NK-92 treated with Interleukin-12 subunit alpha and Interleukin-12 subunit beta, amount 100 ng/mL, for 24 hours (cell line): ENCODE data around the gene EN2.

ENCODE experiments used
- DNase-seq: peaks from one replicate; lab custom pipeline; 2025; lab: John Stamatoyannopoulos, UW

Gene EN2

DNA sequence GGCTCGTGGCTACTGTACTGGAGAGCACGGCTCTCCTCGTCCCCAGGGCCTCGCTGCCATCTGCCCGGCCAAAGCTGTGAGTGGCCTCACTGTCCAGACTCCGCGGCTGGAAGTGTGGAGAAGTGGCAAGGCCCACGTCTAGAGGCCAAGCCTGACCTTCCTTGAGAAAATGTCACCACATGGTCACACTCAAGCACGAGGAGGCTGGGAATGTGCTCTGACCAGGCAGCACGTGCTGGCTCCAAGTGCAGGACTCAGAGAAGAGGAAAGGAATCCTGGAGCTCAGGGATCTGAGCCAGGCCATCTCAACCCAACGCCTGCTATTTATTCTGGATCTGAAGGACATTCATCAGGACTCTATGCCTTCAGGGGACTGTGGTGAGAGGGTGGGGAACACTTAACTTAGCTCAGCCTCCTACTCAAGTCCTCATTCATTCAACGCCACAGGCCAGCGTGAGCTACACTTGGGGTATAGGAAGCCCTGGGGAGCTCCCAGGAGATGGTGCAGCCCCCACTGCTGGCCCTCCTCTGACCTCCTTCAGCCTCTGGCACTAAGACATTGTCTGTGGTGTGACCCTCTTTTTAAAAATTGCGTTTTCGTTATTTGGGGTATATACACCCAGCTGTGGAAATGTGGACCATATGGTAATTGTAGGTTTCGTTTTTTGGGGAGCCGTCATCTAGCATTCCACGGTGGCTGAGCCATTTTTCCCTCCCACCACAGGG, 29.0 kb downstream of the EN2 start:
- no peak for DNase-seq

DNA sequence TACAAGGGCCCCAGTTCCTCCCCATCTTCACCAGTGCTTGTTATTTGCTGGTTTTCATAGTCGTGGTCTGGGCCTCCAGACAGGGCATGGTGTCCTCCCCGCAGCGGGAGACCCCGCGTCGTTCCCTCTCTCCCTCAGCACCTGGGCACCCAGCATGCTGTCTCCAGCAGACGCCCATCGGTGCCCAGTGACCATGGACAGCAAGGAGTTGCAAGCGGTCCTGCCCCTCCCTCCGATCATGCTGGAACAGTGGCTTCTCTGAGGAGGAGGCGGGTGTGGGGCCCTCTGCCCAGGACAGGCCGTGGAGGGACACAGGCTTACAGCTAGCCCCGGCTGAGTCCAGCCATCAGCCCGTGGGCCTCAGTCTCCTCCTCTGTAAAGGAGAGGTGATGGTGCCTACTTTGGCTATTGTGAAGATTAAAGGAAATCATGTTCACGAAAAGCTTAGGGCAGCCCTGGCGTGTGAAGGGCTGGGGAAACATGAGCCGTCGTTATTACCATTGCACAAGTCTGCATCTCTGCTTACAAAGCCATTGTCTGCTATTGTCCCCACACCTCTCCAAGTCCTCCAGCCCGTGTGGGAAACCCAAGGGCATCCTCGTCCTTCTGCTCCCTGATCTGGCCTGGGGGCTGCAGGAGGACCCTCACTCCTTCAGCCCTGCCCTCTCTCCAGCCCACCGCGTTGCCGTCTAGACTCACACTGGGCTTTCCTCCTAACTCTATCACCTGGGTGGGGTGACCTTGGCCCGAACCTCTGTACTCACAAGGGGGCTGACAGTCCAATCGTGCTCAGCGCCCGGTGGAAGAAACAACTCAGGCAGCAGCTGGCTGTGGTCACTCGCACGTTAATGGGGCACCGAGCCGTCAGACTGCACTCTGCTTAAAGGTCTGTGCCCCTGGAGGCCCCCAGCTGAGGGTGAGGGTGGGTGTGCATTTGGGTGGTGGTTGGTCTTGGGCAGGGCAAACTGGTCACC, 29.9 kb downstream of the EN2 start:
- DNase-seq, result no peak

DNA sequence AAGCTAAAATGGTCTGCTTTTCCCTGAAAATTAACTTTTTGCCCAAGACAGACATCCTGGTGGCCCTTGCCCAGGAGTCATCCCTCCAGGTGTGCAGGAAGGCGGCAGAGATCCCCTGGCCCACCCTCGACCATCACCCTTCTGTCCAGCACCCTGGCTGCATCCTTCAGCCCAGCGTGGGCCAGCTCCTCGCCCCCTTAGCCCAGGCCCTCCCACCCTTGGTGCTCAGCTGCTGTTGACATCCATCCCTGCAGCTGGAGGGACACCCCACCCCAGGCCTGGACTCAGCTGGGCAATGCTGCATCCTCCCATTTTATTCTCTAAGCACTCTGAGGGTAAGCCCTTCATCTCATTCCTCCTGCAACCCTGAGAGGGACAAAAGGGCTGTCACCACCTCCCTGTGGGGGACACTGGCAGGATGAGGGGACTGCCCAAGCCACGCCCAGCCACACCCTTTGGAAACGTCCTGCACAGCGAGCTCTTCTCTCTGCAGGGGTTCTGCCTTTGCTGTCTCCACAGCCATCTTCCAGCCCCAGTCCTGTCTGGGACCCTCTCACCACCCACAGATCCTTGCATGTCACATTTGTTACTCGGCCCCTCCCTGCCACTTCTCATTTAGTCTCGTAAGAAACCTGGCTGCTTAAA, 30.7 kb downstream of the EN2 start:
- DNase-seq, result no peak

GRCh38 chr7:155489158-155489840, 31.4 kb downstream of the EN2 start:
- no peak for DNase-seq

GRCh38 chr7:155489862-155490696, 32.1 kb downstream of the EN2 start:
- no peak for DNase-seq

DNA sequence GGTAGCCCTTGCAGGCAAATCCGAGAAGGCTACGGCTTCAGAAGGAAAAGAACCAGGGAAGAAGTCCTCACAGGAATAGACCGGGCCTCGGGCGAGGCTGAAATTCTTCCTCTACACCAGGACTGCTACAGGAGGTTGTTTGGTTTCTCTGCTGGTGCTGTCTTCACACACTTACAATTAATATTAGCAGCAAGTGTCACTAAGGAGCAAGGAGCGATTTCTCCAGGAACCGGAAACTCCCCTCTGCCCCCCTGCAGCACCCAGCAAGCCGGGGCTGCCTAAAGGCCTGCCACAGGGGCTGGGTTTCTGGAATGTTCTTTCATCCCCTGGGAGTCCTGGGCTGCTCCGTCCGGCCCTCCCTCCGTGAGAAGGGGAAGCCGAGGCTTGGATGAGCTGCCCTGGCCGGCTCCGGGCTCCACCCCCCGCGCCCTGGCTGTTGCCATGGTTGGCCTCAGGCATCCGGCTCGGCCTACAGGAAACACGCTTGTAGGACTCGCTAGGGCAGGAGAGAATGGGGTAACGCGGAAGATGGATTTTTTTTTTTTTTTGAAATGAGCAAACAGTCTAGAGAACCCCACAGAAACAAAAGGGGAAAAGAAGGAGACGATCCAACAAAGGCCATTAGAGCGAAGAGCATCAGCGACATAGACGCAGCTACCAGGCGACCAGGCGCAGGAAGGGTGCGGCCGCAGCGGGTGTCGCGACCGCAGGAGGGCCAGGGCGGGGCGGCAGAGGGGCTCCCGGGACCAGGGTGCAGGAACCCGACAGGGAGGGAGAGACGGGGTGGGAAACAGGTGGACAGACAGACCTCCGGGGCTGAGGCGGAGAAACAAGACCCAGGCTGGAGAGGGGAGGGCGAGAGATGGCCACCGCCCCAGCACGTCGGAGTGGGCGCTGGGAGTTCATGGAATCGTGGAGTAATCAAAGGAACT, 33.0 kb downstream of the EN2 start:
- no peak for DNase-seq

DNA sequence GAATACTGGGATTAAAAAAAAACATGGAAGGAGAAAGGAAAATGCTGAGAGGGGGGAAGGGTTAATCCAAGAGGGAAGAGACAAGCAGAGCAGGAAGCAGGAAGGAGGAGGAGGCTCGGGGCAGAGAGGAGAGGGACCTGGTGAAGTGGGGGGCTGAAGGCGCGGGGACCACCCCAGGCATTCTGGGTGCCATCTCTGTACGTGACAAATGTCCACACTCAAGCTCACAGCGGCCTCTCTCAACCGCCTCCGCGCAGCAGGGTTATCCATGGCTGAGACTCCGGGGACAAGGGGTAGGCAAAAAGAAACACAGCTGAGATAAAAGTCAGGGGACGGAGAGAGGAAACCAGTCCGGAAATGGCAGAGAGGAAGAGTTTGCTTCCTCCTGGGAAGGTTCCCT, 33.9 kb downstream of the EN2 start:
- no peak for DNase-seq

- DNase-seq, result no peak
These were observed 36.0 kb downstream of the EN2 start for GRCh38 chr7:155493744-155494538.

DNA sequence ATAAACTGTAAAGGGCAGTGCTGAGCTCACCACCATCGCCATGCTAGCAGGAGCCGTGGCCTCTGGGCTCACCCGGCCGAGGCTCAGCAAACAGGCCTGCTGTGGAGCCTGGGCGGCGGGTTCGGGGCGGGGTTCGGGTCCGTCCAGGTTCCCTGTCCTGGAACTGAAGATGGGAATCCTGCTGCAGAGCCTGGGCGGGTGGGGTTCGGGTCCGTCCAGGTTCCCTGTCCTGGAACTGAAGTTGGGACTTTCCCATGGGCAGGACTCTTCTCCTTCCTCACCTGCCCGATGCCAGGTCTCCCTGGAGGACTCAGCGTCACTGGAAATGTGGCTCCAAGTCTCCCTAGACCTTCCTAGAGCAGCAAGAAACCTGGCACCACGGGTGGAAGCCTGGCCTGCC, 36.6 kb downstream of the EN2 start:
- DNase-seq, result no peak

- no peak for DNase-seq
These were observed 37.7 kb downstream of the EN2 start for GRCh38 chr7:155495440-155496248.

GRCh38 chr7:155496267-155497005, 38.5 kb downstream of the EN2 start:
- DNase-seq, result no peak

DNA sequence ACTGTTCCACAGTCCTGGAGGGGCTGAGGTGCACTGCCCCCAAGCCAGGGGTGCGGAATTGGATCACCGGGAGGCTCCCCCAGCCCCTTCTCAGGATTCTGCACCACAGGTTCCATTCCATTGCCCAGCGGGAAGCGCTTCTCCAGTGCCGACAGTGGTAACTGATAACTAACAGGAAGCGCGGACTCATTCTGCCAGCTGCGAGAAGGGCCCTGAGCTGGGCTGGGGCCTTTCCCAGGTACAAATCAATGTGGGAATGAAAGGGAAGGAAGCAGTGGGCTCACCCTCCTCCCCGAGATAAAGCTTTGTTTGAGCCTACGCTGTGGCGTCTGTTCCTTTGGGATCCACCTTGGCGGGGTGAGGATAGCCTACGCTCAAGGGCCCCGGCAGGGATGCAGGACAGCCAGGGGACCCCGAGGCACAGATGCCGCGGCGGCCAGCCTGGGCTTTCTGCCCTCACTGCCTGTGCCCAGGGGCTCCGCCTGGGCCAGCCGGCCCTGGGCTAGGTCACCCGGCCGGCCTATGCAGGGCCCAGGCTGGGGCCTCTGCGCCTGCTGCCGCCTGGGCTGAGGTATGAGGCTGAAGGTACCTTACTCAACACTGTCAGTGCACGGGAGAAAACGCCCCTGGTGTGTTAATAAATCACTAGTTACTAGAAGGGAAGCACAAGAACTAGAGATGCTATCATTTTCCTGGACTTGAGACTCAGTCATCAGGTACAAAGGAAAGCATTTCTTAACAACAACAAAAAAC, 39.4 kb downstream of the EN2 start:
- no peak for DNase-seq

DNA sequence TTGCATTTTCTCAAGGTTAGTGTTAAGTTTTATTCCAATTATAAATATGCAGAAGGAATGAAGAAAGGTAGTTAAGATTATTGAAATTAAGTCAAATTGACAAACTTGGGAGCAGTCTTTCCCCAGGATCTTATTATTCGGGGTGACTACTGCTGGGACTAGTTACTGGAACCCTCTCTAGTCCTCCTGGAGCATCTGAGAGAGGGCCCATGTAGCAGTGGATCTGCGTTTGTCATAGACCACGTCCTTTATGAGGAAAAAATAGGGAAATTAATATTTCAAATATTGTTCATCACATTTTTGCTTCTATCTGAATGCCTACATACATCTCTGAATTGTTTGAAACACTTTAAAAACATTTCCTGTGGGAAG, 47.5 kb downstream of the EN2 start:
- DNase-seq, result no peak

- no peak for DNase-seq
These were observed 49.0 kb downstream of the EN2 start for GRCh38 chr7:155506854-155507337.

GRCh38 chr7:155507576-155507975, 49.6 kb downstream of the EN2 start:
- DNase-seq, result no peak
